Activated CD8-positive, alpha-beta T cell treated with anti-CD3 and anti-CD28 coated beads for 36 hours (primary cell): Measurements from ENCODE around the gene ZZZ3. TPM values are rescaled to one million over a fixed set of nuclear protein-coding genes. Genes with fewer than 3 reads are reported as not detected.

ENCODE experiments used
- ATAC-seq: fragments of 200-7000 bp; cut with Tn5 transposase; one replicate; pipeline ENCODE4 v1.10.0; 2021; ENCODE audit warnings: mild to moderate bottlenecking, moderate library complexity
- CTCF ChIA-PET: fragments of 350-600 bp; sonication (Branson Sonifier 250); formaldehyde crosslinking; loops from one replicate; lab custom pipeline; 2021; ENCODE audit warnings: antibody characterized with exemption; lab: Charles Lee
- POLR2A ChIA-PET: fragments of 350-600 bp; sonication (Branson Sonifier 250); formaldehyde crosslinking; loops from one replicate; lab custom pipeline; 2021; ENCODE audit warnings: antibody characterized with exemption; lab: Charles Lee
- DNase-seq: peaks from one replicate; pipeline ENCODE4 v3.0.0-alpha.2; 2020
- H3K27ac Mint-ChIP-seq: one replicate; pipeline ENCODE4 v1.8.0; 2021; ENCODE audit warnings: mild to moderate bottlenecking, mixed read lengths
- H3K27me3 Mint-ChIP-seq: one replicate; pipeline ENCODE4 v1.8.0; 2021; ENCODE audit warnings: mixed read lengths
- H3K36me3 Mint-ChIP-seq: one replicate; pipeline ENCODE4 v1.8.0; 2021; ENCODE audit warnings: low read depth, mixed read lengths
- H3K4me1 Mint-ChIP-seq: one replicate; pipeline ENCODE4 v1.8.0; 2021; ENCODE audit warnings: low read depth, mixed read lengths
- H3K4me3 Mint-ChIP-seq: one replicate; pipeline ENCODE4 v1.8.0; 2021; ENCODE audit warnings: mild to moderate bottlenecking, moderate library complexity, mixed read lengths
- H3K9me3 Mint-ChIP-seq: one replicate; pipeline ENCODE4 v1.8.0; 2021; ENCODE audit warnings: mixed read lengths
- CTCF ChIP-seq: fragments of 200-600 bp; IDR thresholded peaks from one replicate; pipeline ENCODE4 v1.8.0; 2022; ENCODE audit warnings: antibody characterized with exemption, mild to moderate bottlenecking
- intact Hi-C: fragments of 100-400 bp; cut with micrococcal nuclease; formaldehyde crosslinking; loops from one replicate; pipeline ENCODE4 v1.10.0; 2022
- total RNA-seq, 2 experiments: library from RNA; stranded (reverse); gene quantifications; one replicate each; pipeline ENCODE4 v1.2.3, GENCODE V29; 2021

The ZZZ3 gene
- total RNA-seq, 2 experiments from 2014 or later: 37.7 to 39.5 TPM

GRCh38 chr1:77687519-77687906 lies 5.1 kb upstream of the ZZZ3 start:
- Mint-ChIP-seq H3K9me3 (no peaks in the 10 kb centered on the region), H3K4me3 (peak overlapping the region; percentile 57), H3K27ac (peak overlapping the region; percentile 59), H3K27me3 (no peaks in the 10 kb centered on the region), H3K4me1 (peaks cover 11% of the 10 kb centered on the region), H3K36me3 (peaks cover 5% of the 10 kb centered on the region)
- no peak for DNase-seq
- ChIA-PET CTCF (no interaction called here), POLR2A (no interaction called here)
- no peak for TF ChIP-seq CTCF
- intact Hi-C loops: no loop called here
- no peak for ATAC-seq

GRCh38 chr1:77686796-77687518 lies 4.5 kb upstream of the ZZZ3 start:
- intact Hi-C loops: no loop called here
- POLR2A ChIA-PET: no interaction called here
- no peaks in the 10 kb centered on the region for H3K27me3 Mint-ChIP-seq
- H3K27ac Mint-ChIP-seq: no peak overlapping the region
- DNase-seq (no peak), ATAC-seq (no peak)
- no peak for TF ChIP-seq CTCF
- no peaks in the 10 kb centered on the region for H3K9me3 Mint-ChIP-seq
- peaks cover 9% of the 10 kb centered on the region for H3K36me3 Mint-ChIP-seq
- CTCF ChIA-PET: no interaction called here
- H3K4me3 Mint-ChIP-seq: no peak overlapping the region
- peaks cover 11% of the 10 kb centered on the region for H3K4me1 Mint-ChIP-seq

- Mint-ChIP-seq H3K4me3 (peak overlapping the region; percentile 99), H3K36me3 (peaks cover 16% of the 10 kb centered on the region), H3K9me3 (no peaks in the 10 kb centered on the region), H3K27ac (peak overlapping the region; percentile 96), H3K27me3 (no peaks in the 10 kb centered on the region), H3K4me1 (peaks cover 32% of the 10 kb centered on the region)
- ATAC-seq (peak; percentile 79), DNase-seq (peak; percentile 94)
- POLR2A ChIA-PET: interaction anchor here (0.7 to 2.6 kb wide), 16 partner anchors 11 to 343 kb away, joined by 3 to 28 read pairs (median 3); partner anchors contain the start of genes DNAJB4, FUBP1 and MIGA1
- peak; percentile 94 for TF ChIP-seq CTCF
- CTCF ChIA-PET: interaction anchor here (0.7 to 2.0 kb wide), 14 partner anchors 10 to 439 kb away, joined by 3 to 7 read pairs (median 3); partner anchors contain the start of gene DNAJB4
- intact Hi-C loops: no loop called here
Observed at GRCh38 chr1:77683160-77684148, 996 bp upstream of the ZZZ3 start.

GRCh38 chr1:77680173-77680572 lies 2.3 kb downstream of the ZZZ3 start:
- ChIA-PET CTCF (interaction anchor here (0.8 to 1.0 kb wide), 2 partner anchors 85 to 298 kb away, joined by 3 read pairs; partner anchors contain the start of gene FUBP1), POLR2A (interaction anchor here (1.4 kb wide), 1 partner anchor 11 kb away, joined by 4 read pairs; no protein-coding TSS in a partner anchor)
- ATAC-seq (no peak), DNase-seq (no peak)
- peaks cover 22% of the 10 kb centered on the region for H3K36me3 Mint-ChIP-seq
- H3K27ac Mint-ChIP-seq: peak overlapping the region; percentile 8
- TF ChIP-seq CTCF: no peak
- peaks cover 51% of the 10 kb centered on the region for H3K4me1 Mint-ChIP-seq
- no peaks in the 10 kb centered on the region for H3K27me3 Mint-ChIP-seq
- H3K9me3 Mint-ChIP-seq: no peaks in the 10 kb centered on the region
- intact Hi-C loops: no loop called here
- H3K4me3 Mint-ChIP-seq: peak overlapping the region; percentile 46
